ENCODE data around the gene PML.

Gene PML

GRCh38 chr15:73994413-73994883 lies at the start of gene PML:
TSS of gene PML (plus strand) at chr15:73994716. CDS start at chr15:73994813, 97 bp downstream.
- Histone ChIP-seq H3K4me3 (ENCODE audit: low read depth in 1 of 2, low read length in 2 of 2) (peak within 1 kb of the TSS; percentile 87 to 96), H3K27ac (ENCODE audit: low read length) (peak within 1 kb of the TSS; percentile 97), H3K36me3 (ENCODE audit: control insufficient read depth in 1 of 2, insufficient read depth in 2 of 2, low read length in 2 of 2) (peaks cover 11 to 15% of the 10 kb centered on the region in 2 donors), H3K27me3 (ENCODE audit: low read depth, low read length) (no peaks in the 10 kb centered on the region), H3K9me3 (ENCODE audit: control insufficient read depth in 1 of 2, low read length in 2 of 2) (no peaks in the 10 kb centered on the region), H3K4me1 (ENCODE audit: control insufficient read depth in 1 of 2, insufficient read depth in 2 of 2, low read length in 2 of 2) (peaks cover 21 to 61% of the 10 kb centered on the region in 2 donors)

DNA sequence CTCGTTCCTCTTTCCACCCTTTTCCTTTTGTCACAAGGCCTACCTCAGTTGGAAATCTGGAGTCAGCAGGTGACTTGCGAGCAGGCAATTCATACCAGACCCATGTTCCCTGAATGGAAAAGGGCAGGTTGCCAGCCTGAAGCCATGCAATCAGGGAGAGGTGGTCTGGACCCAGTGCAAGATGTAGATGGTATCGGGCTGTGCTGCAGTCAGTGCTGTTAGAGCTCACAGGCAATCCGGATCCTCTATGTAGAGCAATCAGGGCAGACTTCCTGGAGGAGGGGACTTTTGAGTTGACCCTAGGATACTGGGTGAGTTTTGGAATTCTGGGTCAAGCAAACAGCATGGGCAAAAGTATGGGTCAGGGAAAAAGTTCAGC lies 49.4 kb upstream of the PML start:
- Histone ChIP-seq H3K4me1 (ENCODE audit: control insufficient read depth in 1 of 2, insufficient read depth in 2 of 2, low read length in 2 of 2) (no peaks in the 10 kb centered on the region), H3K4me3 (ENCODE audit: low read depth in 1 of 2, low read length in 2 of 2) (no peak overlapping the region), H3K36me3 (ENCODE audit: control insufficient read depth in 1 of 2, insufficient read depth in 2 of 2, low read length in 2 of 2) (no peaks in the 10 kb centered on the region), H3K27me3 (ENCODE audit: low read depth, low read length) (no peaks in the 10 kb centered on the region), H3K27ac (ENCODE audit: low read length) (no peak overlapping the region), H3K9me3 (ENCODE audit: control insufficient read depth in 1 of 2, low read length in 2 of 2) (no peaks in the 10 kb centered on the region)

- Histone ChIP-seq H3K4me1 (ENCODE audit: control insufficient read depth in 1 of 2, insufficient read depth in 2 of 2, low read length in 2 of 2) (peaks cover 3 to 5% of the 10 kb centered on the region in 2 donors), H3K27ac (ENCODE audit: low read length) (no peak overlapping the region), H3K27me3 (ENCODE audit: low read depth, low read length) (no peaks in the 10 kb centered on the region), H3K9me3 (ENCODE audit: control insufficient read depth in 1 of 2, low read length in 2 of 2) (no peaks in the 10 kb centered on the region), H3K4me3 (ENCODE audit: low read depth in 1 of 2, low read length in 2 of 2) (no peak overlapping the region), H3K36me3 (ENCODE audit: control insufficient read depth in 1 of 2, insufficient read depth in 2 of 2, low read length in 2 of 2) (no peaks in the 10 kb centered on the region)
Measured at GRCh38 chr15:73946046-73946721, 48.3 kb upstream of the PML start.

DNA sequence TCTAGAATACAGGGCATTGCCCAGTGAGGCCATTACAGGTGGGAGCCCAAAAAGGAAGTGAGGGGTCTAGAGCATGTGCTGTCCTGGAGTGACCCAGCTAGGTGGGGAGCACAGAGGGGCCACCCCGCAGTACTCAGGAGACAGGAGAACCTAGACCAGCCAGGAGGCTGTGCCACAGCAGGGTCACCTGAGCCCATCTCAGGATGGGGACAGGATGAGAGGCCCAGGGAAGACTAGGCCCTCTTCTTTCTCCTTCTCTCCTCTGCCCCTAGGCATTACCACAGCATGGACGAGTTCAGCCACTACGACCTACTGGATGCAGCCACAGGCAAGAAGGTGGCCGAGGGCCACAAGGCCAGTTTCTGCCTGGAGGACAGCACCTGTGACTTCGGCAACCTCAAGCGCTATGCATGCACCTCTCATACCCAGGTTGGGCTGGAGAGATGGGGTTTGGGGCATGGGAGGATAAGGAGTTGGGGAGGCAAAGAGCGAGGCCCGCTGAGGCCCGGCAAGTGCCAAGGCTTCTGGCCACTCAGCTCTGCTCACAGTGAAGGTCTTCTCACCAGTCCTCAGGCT lies 47.6 kb upstream of the PML start:
- Histone ChIP-seq H3K9me3 (ENCODE audit: control insufficient read depth in 1 of 2, low read length in 2 of 2) (no peaks in the 10 kb centered on the region), H3K27me3 (ENCODE audit: low read depth, low read length) (no peaks in the 10 kb centered on the region), H3K4me1 (ENCODE audit: control insufficient read depth in 1 of 2, insufficient read depth in 2 of 2, low read length in 2 of 2) (peaks cover 7 to 11% of the 10 kb centered on the region in 2 donors), H3K4me3 (ENCODE audit: low read depth in 1 of 2, low read length in 2 of 2) (no peak overlapping the region), H3K27ac (ENCODE audit: low read length) (no peak overlapping the region), H3K36me3 (ENCODE audit: control insufficient read depth in 1 of 2, insufficient read depth in 2 of 2, low read length in 2 of 2) (no peaks in the 10 kb centered on the region)

DNA sequence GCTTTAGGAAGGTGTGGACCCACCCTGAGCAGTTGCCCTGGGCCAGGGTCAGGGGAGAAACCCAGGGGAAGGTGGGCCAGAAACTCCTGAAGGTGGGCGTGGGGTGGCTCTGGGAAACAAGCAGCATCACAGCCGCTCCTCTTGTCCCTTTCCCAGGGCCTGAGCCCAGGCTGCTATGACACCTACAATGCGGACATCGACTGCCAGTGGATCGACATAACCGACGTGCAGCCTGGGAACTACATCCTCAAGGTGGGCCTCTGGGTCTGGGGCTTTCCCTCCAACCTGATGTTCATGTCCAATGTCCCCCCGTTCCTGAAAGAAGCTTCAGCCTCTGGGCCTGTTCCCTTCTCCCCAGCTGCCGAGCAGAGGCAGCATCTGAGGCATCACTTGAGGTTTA lies 46.9 kb upstream of the PML start:
- no peaks in the 10 kb centered on the region for H3K36me3 ChIP-seq (ENCODE audit: control insufficient read depth in 1 of 2, insufficient read depth in 2 of 2, low read length in 2 of 2)
- peaks cover 11 to 19% of the 10 kb centered on the region in 2 donors for H3K4me1 ChIP-seq (ENCODE audit: control insufficient read depth in 1 of 2, insufficient read depth in 2 of 2, low read length in 2 of 2)
- no peaks in the 10 kb centered on the region for H3K27me3 ChIP-seq (ENCODE audit: low read depth, low read length)
- no peak overlapping the region for H3K27ac ChIP-seq (ENCODE audit: low read length)
- H3K9me3 ChIP-seq (ENCODE audit: control insufficient read depth in 1 of 2, low read length in 2 of 2), result no peaks in the 10 kb centered on the region
- H3K4me3 ChIP-seq (ENCODE audit: low read depth in 1 of 2, low read length in 2 of 2), result no peak overlapping the region

DNA sequence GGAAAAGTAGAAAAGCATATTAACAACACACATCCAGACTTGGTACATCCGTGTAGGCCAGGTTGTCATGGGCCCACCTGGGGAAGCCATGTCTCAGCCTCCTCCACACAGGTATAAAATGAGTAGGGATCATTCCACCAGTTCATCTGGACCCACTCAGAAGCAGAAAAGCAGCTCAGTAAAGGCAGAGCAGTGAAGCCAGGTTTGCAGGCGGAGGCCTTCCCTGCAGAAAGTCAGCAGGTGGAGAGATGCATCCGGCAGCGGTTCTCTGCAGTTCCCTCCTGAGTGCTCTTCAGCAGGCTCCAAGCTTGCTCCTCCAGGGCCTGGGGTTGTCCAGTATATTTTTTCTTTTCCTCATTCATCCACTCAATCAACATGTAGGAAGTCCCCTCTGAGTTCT lies 46.1 kb upstream of the PML start:
- Histone ChIP-seq H3K4me1 (ENCODE audit: control insufficient read depth in 1 of 2, insufficient read depth in 2 of 2, low read length in 2 of 2) (peaks cover 11 to 19% of the 10 kb centered on the region in 2 donors), H3K4me3 (ENCODE audit: low read depth in 1 of 2, low read length in 2 of 2) (no peak overlapping the region), H3K27ac (ENCODE audit: low read length) (no peak overlapping the region), H3K27me3 (ENCODE audit: low read depth, low read length) (no peaks in the 10 kb centered on the region), H3K9me3 (ENCODE audit: control insufficient read depth in 1 of 2, low read length in 2 of 2) (no peaks in the 10 kb centered on the region), H3K36me3 (ENCODE audit: control insufficient read depth in 1 of 2, insufficient read depth in 2 of 2, low read length in 2 of 2) (no peaks in the 10 kb centered on the region)

- H3K9me3 ChIP-seq (ENCODE audit: control insufficient read depth in 1 of 2, low read length in 2 of 2), result no peaks in the 10 kb centered on the region
- H3K36me3 ChIP-seq (ENCODE audit: control insufficient read depth in 1 of 2, insufficient read depth in 2 of 2, low read length in 2 of 2), result no peaks in the 10 kb centered on the region
- H3K27me3 ChIP-seq (ENCODE audit: low read depth, low read length), result no peaks in the 10 kb centered on the region
- H3K27ac ChIP-seq (ENCODE audit: low read length), result no peak overlapping the region
- H3K4me1 ChIP-seq (ENCODE audit: control insufficient read depth in 1 of 2, insufficient read depth in 2 of 2, low read length in 2 of 2), result peaks cover 11 to 19% of the 10 kb centered on the region in 2 donors
- H3K4me3 ChIP-seq (ENCODE audit: low read depth in 1 of 2, low read length in 2 of 2), result no peak overlapping the region
Measured at GRCh38 chr15:73948982-73949381, 45.5 kb upstream of the PML start.

DNA sequence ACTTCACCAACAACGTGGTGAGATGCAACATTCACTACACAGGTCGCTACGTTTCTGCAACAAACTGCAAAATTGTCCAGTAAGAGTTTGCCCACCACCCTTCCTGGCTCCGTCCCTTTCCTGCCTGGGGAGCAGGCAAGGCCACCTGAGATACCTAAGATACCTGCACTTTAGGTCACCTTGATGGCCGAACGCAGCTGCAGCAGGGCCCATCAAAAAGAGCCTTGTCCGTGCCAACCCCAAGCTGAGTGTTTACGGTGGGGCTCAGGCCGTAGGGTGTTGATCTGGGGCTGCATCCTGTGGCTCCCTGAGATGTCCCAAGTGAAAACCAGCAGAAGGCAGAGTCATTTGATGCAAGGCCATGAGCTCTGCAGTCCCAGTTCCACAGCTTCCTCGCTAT lies 45.0 kb upstream of the PML start:
- H3K27me3 ChIP-seq (ENCODE audit: low read depth, low read length), result no peaks in the 10 kb centered on the region
- H3K4me1 ChIP-seq (ENCODE audit: control insufficient read depth in 1 of 2, insufficient read depth in 2 of 2, low read length in 2 of 2), result peaks cover 11 to 19% of the 10 kb centered on the region in 2 donors
- no peaks in the 10 kb centered on the region for H3K9me3 ChIP-seq (ENCODE audit: control insufficient read depth in 1 of 2, low read length in 2 of 2)
- H3K27ac ChIP-seq (ENCODE audit: low read length), result no peak overlapping the region
- H3K4me3 ChIP-seq (ENCODE audit: low read depth in 1 of 2, low read length in 2 of 2), result no peak overlapping the region
- H3K36me3 ChIP-seq (ENCODE audit: control insufficient read depth in 1 of 2, insufficient read depth in 2 of 2, low read length in 2 of 2), result no peaks in the 10 kb centered on the region

DNA sequence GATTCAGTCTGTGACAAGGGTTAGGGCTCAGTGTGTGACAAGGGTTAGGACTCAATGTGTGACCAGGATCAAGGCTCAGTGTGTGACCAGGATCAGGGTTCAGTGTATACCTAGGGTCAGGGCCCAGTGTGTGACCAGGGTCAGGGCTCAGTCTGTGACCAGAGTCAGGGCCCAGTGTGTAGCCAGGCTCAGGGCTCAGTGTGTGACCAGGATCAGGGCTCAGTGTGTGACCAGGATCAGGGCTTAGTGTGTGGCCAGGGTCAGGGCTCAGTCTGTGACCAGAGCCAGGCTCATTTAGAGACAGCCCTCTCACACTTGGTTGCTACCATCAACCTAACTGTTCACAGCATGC lies 44.1 kb upstream of the PML start:
- Histone ChIP-seq H3K4me3 (ENCODE audit: low read depth in 1 of 2, low read length in 2 of 2) (no peak overlapping the region), H3K36me3 (ENCODE audit: control insufficient read depth in 1 of 2, insufficient read depth in 2 of 2, low read length in 2 of 2) (no peaks in the 10 kb centered on the region), H3K4me1 (ENCODE audit: control insufficient read depth in 1 of 2, insufficient read depth in 2 of 2, low read length in 2 of 2) (peaks cover 11 to 19% of the 10 kb centered on the region in 2 donors), H3K27me3 (ENCODE audit: low read depth, low read length) (no peaks in the 10 kb centered on the region), H3K9me3 (ENCODE audit: control insufficient read depth in 1 of 2, low read length in 2 of 2) (no peaks in the 10 kb centered on the region), H3K27ac (ENCODE audit: low read length) (peak overlapping the region; percentile 36)

- no peaks in the 10 kb centered on the region for H3K27me3 ChIP-seq (ENCODE audit: low read depth, low read length)
- H3K9me3 ChIP-seq (ENCODE audit: control insufficient read depth in 1 of 2, low read length in 2 of 2), result no peaks in the 10 kb centered on the region
- no peak overlapping the region for H3K4me3 ChIP-seq (ENCODE audit: low read depth in 1 of 2, low read length in 2 of 2)
- no peaks in the 10 kb centered on the region for H3K36me3 ChIP-seq (ENCODE audit: control insufficient read depth in 1 of 2, insufficient read depth in 2 of 2, low read length in 2 of 2)
- H3K27ac ChIP-seq (ENCODE audit: low read length), result peak overlapping the region; percentile 90
- H3K4me1 ChIP-seq (ENCODE audit: control insufficient read depth in 1 of 2, insufficient read depth in 2 of 2, low read length in 2 of 2), result peaks cover 11 to 19% of the 10 kb centered on the region in 2 donors
Measured at GRCh38 chr15:73950831-73951561, 43.5 kb upstream of the PML start.

GRCh38 chr15:73951601-73952000 lies 42.9 kb upstream of the PML start:
- peaks cover 11 to 19% of the 10 kb centered on the region in 2 donors for H3K4me1 ChIP-seq (ENCODE audit: control insufficient read depth in 1 of 2, insufficient read depth in 2 of 2, low read length in 2 of 2)
- H3K9me3 ChIP-seq (ENCODE audit: control insufficient read depth in 1 of 2, low read length in 2 of 2), result no peaks in the 10 kb centered on the region
- peak overlapping the region in 1 of 2 donors; percentile 12 for H3K4me3 ChIP-seq (ENCODE audit: low read depth in 1 of 2, low read length in 2 of 2)
- H3K36me3 ChIP-seq (ENCODE audit: control insufficient read depth in 1 of 2, insufficient read depth in 2 of 2, low read length in 2 of 2), result no peaks in the 10 kb centered on the region
- H3K27ac ChIP-seq (ENCODE audit: low read length), result peak overlapping the region; percentile 90
- H3K27me3 ChIP-seq (ENCODE audit: low read depth, low read length), result no peaks in the 10 kb centered on the region
